HEK293 (cell line): ENCODE data around the gene MTX1.

ENCODE experiments used
- ATF2 ChIP-seq: fragments of 450-650 bp; formaldehyde crosslinking; IDR thresholded peaks from 2 replicates; pipeline ENCODE4 v1.5.1; 2016; ENCODE audit warnings: missing biosample characterization, missing genetic modification characterization, low read depth
- EGR2 ChIP-seq: fragments of 450-650 bp; formaldehyde crosslinking; IDR thresholded peaks from 2 replicates; pipeline ENCODE4 v1.5.1; 2016; ENCODE audit warnings: low read depth, missing biosample characterization, missing genetic modification characterization
- PRDM2 ChIP-seq: fragments of 450-650 bp; formaldehyde crosslinking; IDR thresholded peaks from 2 replicates; pipeline ENCODE4 v1.5.1; 2016; ENCODE audit warnings: missing biosample characterization, missing genetic modification characterization, borderline replicate concordance
- REPIN1 ChIP-seq: fragments of 450-650 bp; formaldehyde crosslinking; IDR thresholded peaks from 2 replicates; pipeline ENCODE4 v1.5.1; 2017; ENCODE audit warnings: missing biosample characterization, missing genetic modification characterization, low read depth
- TCF7L2 ChIP-seq: IDR thresholded peaks from 2 replicates; pipeline ENCODE4 v1.6.1; 2011; ENCODE audit warnings: low read depth, mild to moderate bottlenecking, inconsistent platforms, low read length, moderate library complexity, borderline replicate concordance
- ZBTB10 ChIP-seq: fragments of 450-650 bp; formaldehyde crosslinking; IDR thresholded peaks from 2 replicates; pipeline ENCODE4 v1.5.1; 2016; ENCODE audit warnings: missing biosample characterization, missing genetic modification characterization
- ZNF133 ChIP-seq: fragments of 450-650 bp; formaldehyde crosslinking; IDR thresholded peaks from 2 replicates; pipeline ENCODE4 v1.5.1; 2016; ENCODE audit warnings: missing biosample characterization, missing genetic modification characterization
- ZNF155 ChIP-seq: fragments of 450-650 bp; formaldehyde crosslinking; IDR thresholded peaks from 2 replicates; pipeline ENCODE4 v1.5.1; 2016; ENCODE audit warnings: missing biosample characterization, missing genetic modification characterization
- ZNF157 ChIP-seq: fragments of 450-650 bp; formaldehyde crosslinking; IDR thresholded peaks from 2 replicates; pipeline ENCODE4 v1.5.1; 2016; ENCODE audit warnings: missing biosample characterization, missing genetic modification characterization
- ZNF292 ChIP-seq: fragments of 450-650 bp; formaldehyde crosslinking; IDR thresholded peaks from 2 replicates; pipeline ENCODE4 v1.5.1; 2016; ENCODE audit warnings: low read depth, missing biosample characterization, missing genetic modification characterization, borderline replicate concordance
- ZNF404 ChIP-seq: fragments of 450-650 bp; formaldehyde crosslinking; IDR thresholded peaks from 2 replicates; pipeline ENCODE4 v1.5.1; 2017; ENCODE audit warnings: missing biosample characterization, missing genetic modification characterization
- ZNF488 ChIP-seq: fragments of 450-650 bp; formaldehyde crosslinking; IDR thresholded peaks from 2 replicates; pipeline ENCODE4 v1.5.1; 2016; ENCODE audit warnings: missing biosample characterization, missing genetic modification characterization
- ZNF521 ChIP-seq: fragments of 450-650 bp; formaldehyde crosslinking; IDR thresholded peaks from 2 replicates; pipeline ENCODE4 v1.5.1; 2017; ENCODE audit warnings: missing biosample characterization, mild to moderate bottlenecking, missing genetic modification characterization
- ZNF544 ChIP-seq: fragments of 450-650 bp; formaldehyde crosslinking; IDR thresholded peaks from 2 replicates; pipeline ENCODE4 v1.5.0; 2017; ENCODE audit warnings: missing biosample characterization, missing genetic modification characterization
- ZNF571 ChIP-seq: fragments of 450-650 bp; formaldehyde crosslinking; IDR thresholded peaks from 2 replicates; pipeline ENCODE4 v1.5.0; 2017; ENCODE audit warnings: missing biosample characterization, missing genetic modification characterization
- ZNF623 ChIP-seq: fragments of 450-650 bp; formaldehyde crosslinking; IDR thresholded peaks from 2 replicates; pipeline ENCODE4 v1.5.1; 2016; ENCODE audit warnings: missing biosample characterization, missing genetic modification characterization
- ZNF664 ChIP-seq: fragments of 450-650 bp; formaldehyde crosslinking; IDR thresholded peaks from 2 replicates; pipeline ENCODE4 v1.5.1; 2016; ENCODE audit warnings: missing biosample characterization, missing genetic modification characterization
- ZNF677 ChIP-seq: fragments of 450-650 bp; IDR thresholded peaks from 2 replicates; pipeline ENCODE4 v1.5.0; 2018; ENCODE audit warnings: missing biosample characterization, mild to moderate bottlenecking, missing genetic modification characterization, moderate library complexity
- ZNF704 ChIP-seq: fragments of 450-650 bp; formaldehyde crosslinking; IDR thresholded peaks from 2 replicates; pipeline ENCODE4 v1.5.1; 2016; ENCODE audit warnings: missing biosample characterization, missing genetic modification characterization
- ZNF747 ChIP-seq: fragments of 450-650 bp; formaldehyde crosslinking; IDR thresholded peaks from 2 replicates; pipeline ENCODE4 v1.5.1; 2016; ENCODE audit warnings: missing biosample characterization, missing genetic modification characterization
- ZNF777 ChIP-seq: fragments of 450-650 bp; formaldehyde crosslinking; IDR thresholded peaks from 2 replicates; pipeline ENCODE4 v1.5.1; 2017; ENCODE audit warnings: missing biosample characterization, missing genetic modification characterization, borderline replicate concordance
- ZSCAN18 ChIP-seq: fragments of 450-650 bp; formaldehyde crosslinking; IDR thresholded peaks from 2 replicates; pipeline ENCODE4 v1.5.1; 2016; ENCODE audit warnings: missing biosample characterization, missing genetic modification characterization

Gene MTX1

GRCh38 chr1:155244368-155245162, 36.1 kb downstream of the MTX1 start (continued):
- TF ChIP-seq PRDM2 (tag by site-specific recombination) (peak; percentile 93; the same call in 1 of the 2 replicates), EGR2 (tag by site-specific recombination) (peak; percentile 89), ZNF157 (tag by site-specific recombination) (peak; percentile 66), ZBTB10 (tag by site-specific recombination) (peak; percentile 97), ZNF623 (tag by site-specific recombination) (peak; percentile 89), ZNF521 (tag by site-specific recombination) (no peak), TCF7L2 (no peak; the same call in 1 of the 2 replicates), ZNF488 (tag by site-specific recombination) (peak; percentile 96), ZNF133 (tag by site-specific recombination) (peak; percentile 74), ZNF292 (tag by site-specific recombination) (0 out of 2 replicates have a peak, but pooled peaks have one; percentile 22), ZNF747 (no peak; the same call in 1 of the 2 replicates), ZNF664 (tag by site-specific recombination) (peak; percentile 97), ZNF155 (tag by site-specific recombination) (peak; percentile 96), ZNF404 (0 out of 2 replicates have a peak, but pooled peaks have one; percentile 78), ZNF777 (tag by site-specific recombination) (no peak), ZSCAN18 (tag by site-specific recombination) (peak; percentile 100), ZNF544 (tag by site-specific recombination) (no peak), ZNF677 (peak; percentile 65), ZNF704 (tag by site-specific recombination) (peak; percentile 97), ZNF571 (tag by site-specific recombination) (no peak), REPIN1 (peak; percentile 100), ATF2 (tag by site-specific recombination) (peak; percentile 96)
